DND-41 (cell line): Measurements from ENCODE around the gene SULT2B1.

Experiments used
- ATAC-seq: fragments of 200-7000 bp; cut with Tn5 transposase; 3 replicates; pipeline ENCODE4 v1.9.1; 2021; ENCODE audit warnings: low read depth; ENCODE audit not compliant: insufficient read depth
- DNase-seq: peaks from one replicate; pipeline ENCODE4 v3.0.0-alpha.2; 2020
- H2AFZ ChIP-seq: 2 replicates; pipeline ENCODE4 v1.6.0; 2012; ENCODE audit warnings: low read depth, low read length
- H3K27ac ChIP-seq: 2 replicates; pipeline ENCODE4 v1.5.1; 2012; ENCODE audit warnings: low read length, inconsistent platforms
- H3K27me3 ChIP-seq: fragments of 200-600 bp; sonication (generic); 2 replicates; pipeline ENCODE4 v1.6.0; 2012; ENCODE audit warnings: low read length, mild to moderate bottlenecking, inconsistent platforms; ENCODE audit not compliant: insufficient read depth, poor library complexity
- H3K36me3 ChIP-seq: 2 replicates; pipeline ENCODE4 v1.5.1; 2012; ENCODE audit warnings: low read length, inconsistent platforms; ENCODE audit not compliant: insufficient read depth
- H3K4me1 ChIP-seq: 2 replicates; pipeline ENCODE4 v1.5.1; 2012; ENCODE audit warnings: mild to moderate bottlenecking, low read length; ENCODE audit not compliant: insufficient read depth
- H3K4me2 ChIP-seq: 2 replicates; pipeline ENCODE4 v1.6.0; 2012; ENCODE audit warnings: mild to moderate bottlenecking, moderate library complexity, low read length, inconsistent platforms; ENCODE audit not compliant: insufficient read depth
- H3K4me3 ChIP-seq, 2 experiments: fragments of 200-600 bp in 1 of 2; shearing (Covaris generic) in 1 of 2; 2 replicates each; pipeline ENCODE4 v1.5.1; 2012 to 2016; ENCODE audit warnings: inconsistent platforms in 2 of 2, low read length in 2 of 2, mild to moderate bottlenecking in 2 of 2, low read depth in 1 of 2, moderate library complexity in 1 of 2
- H3K79me2 ChIP-seq: 2 replicates; pipeline ENCODE4 v1.6.0; 2012; ENCODE audit warnings: low read length, inconsistent platforms; ENCODE audit not compliant: insufficient read depth
- H3K9ac ChIP-seq: 2 replicates; pipeline ENCODE4 v1.6.0; 2012; ENCODE audit warnings: low read depth, mild to moderate bottlenecking, inconsistent platforms, low read length, moderate library complexity
- H3K9me3 ChIP-seq: 2 replicates; pipeline ENCODE4 v1.5.1; 2012; ENCODE audit warnings: low read length, moderate library complexity, mild to moderate bottlenecking, inconsistent platforms; ENCODE audit not compliant: insufficient read depth, severe bottlenecking
- H4K20me1 ChIP-seq: 2 replicates; pipeline ENCODE4 v1.6.0; 2012; ENCODE audit warnings: low read length; ENCODE audit not compliant: insufficient read depth
- CTCF ChIP-seq: IDR thresholded peaks from 2 replicates; pipeline ENCODE4 v1.5.1; 2012; ENCODE audit warnings: borderline replicate concordance, low read length, moderate library complexity, mild to moderate bottlenecking; ENCODE audit not compliant: poor library complexity, severe bottlenecking; ENCODE audit errors: extremely low read depth
- EZH2 ChIP-seq: IDR thresholded peaks from 3 replicates; pipeline ENCODE4 v1.6.1; 2012; ENCODE audit warnings: borderline replicate concordance, low read depth, mild to moderate bottlenecking, moderate library complexity, low read length, inconsistent platforms; ENCODE audit not compliant: severe bottlenecking

Gene SULT2B1

GRCh38 chr19:48613852-48614435, 62.0 kb downstream of the SULT2B1 start:
- no peaks in the 10 kb centered on the region for H3K9me3 ChIP-seq
- peaks cover 50% of the 10 kb centered on the region for H4K20me1 ChIP-seq
- H3K79me2 ChIP-seq, result peaks cover 36% of the 10 kb centered on the region
- no peaks in the 10 kb centered on the region for H3K27me3 ChIP-seq
- H3K36me3 ChIP-seq, result peaks cover 41% of the 10 kb centered on the region
- peaks cover 22% of the 10 kb centered on the region for H3K4me1 ChIP-seq
- H3K4me2 ChIP-seq, result no peak overlapping the region
- no peak overlapping the region for H2AFZ ChIP-seq
- no peak overlapping the region for H3K4me3 ChIP-seq
- TF ChIP-seq CTCF (no peak), EZH2 (no peak)
- DNase-seq (no peak), ATAC-seq (peak; percentile 10)
- H3K9ac ChIP-seq, result no peak overlapping the region
- no peak overlapping the region for H3K27ac ChIP-seq

- TF ChIP-seq CTCF, result no peak
- no peak for ATAC-seq
- no peak within 1 kb of the TSS for H3K9ac ChIP-seq
- H3K4me1 ChIP-seq, result peaks cover 24% of the 10 kb centered on the region
- DNase-seq, result no peak
- no peak within 1 kb of the TSS for H2AFZ ChIP-seq
- no peaks in the 10 kb centered on the region for H3K27me3 ChIP-seq
- no peak within 1 kb of the TSS for H3K4me2 ChIP-seq
- H3K36me3 ChIP-seq, result peaks cover 41% of the 10 kb centered on the region
- peaks cover 39% of the 10 kb centered on the region for H3K79me2 ChIP-seq
- no peak within 1 kb of the TSS for H3K27ac ChIP-seq
- H3K4me3 ChIP-seq, result no peak within 1 kb of the TSS
- H4K20me1 ChIP-seq, result peaks cover 50% of the 10 kb centered on the region
- no peaks in the 10 kb centered on the region for H3K9me3 ChIP-seq
Observed at GRCh38 chr19:48614436-48615230, 62.7 kb downstream of the SULT2B1 start, which contains the start of gene FAM83E. FAM83E (minus strand) TSS chr19:48615076; CDS start chr19:48613372, 1,704 bp downstream.

- Histone ChIP-seq H2AFZ (no peak overlapping the region), H3K27ac (no peak overlapping the region), H3K9me3 (no peaks in the 10 kb centered on the region), H3K4me1 (peaks cover 32% of the 10 kb centered on the region), H3K36me3 (peaks cover 41% of the 10 kb centered on the region), H3K27me3 (no peaks in the 10 kb centered on the region), H4K20me1 (peaks cover 50% of the 10 kb centered on the region), H3K9ac (no peak overlapping the region), H3K79me2 (peaks cover 47% of the 10 kb centered on the region), H3K4me3 (no peak overlapping the region), H3K4me2 (no peak overlapping the region)
- TF ChIP-seq CTCF (no peak), EZH2 (no peak)
- ATAC-seq (no peak), DNase-seq (no peak)
Observed at GRCh38 chr19:48615231-48616040, 63.5 kb downstream of the SULT2B1 start.
